GM19099 (cell line): ENCODE data around the gene TMEM97.
A peak's percentile ranks its signal among the peaks of the same experiment; 100 is the strongest.

Experiments
- POLR2A ChIP-seq: IDR thresholded peaks from 3 replicates; pipeline ENCODE4 v1.6.1; 2011; ENCODE audit warnings: low read depth; ENCODE audit not compliant: insufficient read length; ENCODE audit errors: extremely low read depth

TMEM97 gene

DNA sequence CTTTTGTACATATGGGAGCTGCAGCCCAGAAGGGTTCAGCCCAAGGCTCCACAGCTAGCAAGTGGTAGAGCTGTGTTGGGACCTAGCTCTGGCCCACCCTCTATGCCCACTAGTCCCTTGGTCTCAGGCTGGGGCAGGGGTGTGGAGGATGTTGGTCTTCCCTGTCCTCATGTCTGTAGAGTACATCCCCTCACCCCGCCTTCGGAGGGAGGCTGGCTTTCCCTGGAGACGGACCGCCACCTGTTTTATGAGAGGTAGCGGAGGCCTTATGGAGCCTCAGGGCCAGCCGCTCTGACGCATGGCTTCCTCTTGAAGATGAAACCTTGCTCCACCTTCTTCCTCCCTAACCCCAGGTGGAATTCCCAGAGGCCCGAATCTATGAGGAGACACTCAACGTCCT is 25.0 kb downstream of the TMEM97 start:
- no peak for TF ChIP-seq POLR2A

DNA sequence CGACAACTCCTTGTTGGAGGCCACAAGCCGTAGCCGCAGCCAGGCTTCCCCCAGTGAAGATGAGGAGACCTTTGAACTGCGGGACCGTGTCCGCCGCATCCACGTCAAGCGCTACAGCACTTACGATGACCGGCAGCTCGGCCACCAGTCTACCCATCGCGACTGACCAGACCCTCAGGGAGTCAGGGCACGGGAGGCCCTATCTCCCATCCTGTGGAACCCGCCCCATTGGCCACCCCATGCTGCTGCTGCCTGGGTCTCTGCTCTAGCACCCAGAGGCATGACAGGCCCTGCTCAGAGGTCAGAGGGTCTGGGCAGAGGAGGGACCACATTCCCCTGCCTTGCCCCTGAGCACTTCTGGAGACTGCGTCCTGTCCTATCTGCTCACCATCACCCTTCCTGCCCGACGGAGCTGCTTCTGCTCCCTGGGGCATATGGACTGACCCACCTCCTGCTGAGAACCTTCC is 25.5 kb downstream of the TMEM97 start:
- TF ChIP-seq POLR2A, result no peak

DNA sequence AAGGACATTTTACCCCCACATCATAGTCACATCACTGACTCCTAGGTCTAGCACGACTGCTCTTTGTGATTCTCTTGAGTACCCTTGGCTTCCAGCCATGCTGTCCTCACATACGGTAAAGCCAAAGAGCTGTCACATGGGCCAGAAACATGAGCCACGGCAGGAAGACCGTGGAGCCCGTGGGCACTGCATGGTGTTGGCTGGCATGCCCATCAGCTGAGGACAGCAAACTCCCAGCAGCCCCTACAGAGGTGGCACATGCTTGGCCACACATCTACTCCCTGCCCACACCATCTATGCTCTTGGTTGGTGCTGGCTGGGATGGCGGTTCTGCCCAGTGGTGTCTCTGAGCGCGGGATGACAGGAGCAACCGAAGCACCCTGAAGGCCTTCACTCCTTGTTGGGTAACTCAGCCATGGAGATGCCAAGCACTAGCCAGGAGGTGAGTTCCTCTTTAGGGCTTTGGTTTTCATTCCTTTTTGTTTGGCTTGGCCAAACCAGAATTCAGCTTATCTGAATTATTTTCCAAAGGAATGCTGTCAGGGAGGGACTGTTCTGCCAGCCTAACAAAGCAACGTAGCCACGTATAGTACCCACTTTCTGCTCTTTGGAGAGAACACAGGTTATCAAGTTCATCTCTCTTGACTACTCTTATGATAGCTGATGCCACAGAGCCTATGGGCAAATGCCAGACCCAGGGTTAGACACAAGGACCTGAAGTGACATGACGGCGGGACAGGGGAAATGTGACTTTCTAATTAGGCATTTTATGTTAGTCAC is 26.6 kb downstream of the TMEM97 start:
- TF ChIP-seq POLR2A, result no peak

DNA sequence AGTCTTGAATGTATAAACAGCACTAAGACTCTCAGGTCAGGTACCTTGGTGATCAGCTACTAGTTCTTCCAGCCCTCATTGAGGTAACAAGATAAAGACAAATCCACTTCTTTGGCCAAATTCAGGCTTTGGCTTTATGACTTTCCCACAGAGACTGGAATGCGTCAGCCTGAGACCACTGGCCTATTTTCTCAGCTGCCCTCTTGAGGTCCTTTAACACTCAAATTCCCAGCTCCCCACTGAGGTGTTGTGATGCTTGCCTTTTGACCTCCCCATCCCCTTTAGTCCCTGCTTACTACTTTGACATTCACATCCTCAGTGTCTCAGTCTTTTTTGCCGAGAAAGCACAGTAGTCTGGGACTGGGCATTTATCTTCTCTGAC is 27.2 kb downstream of the TMEM97 start:
- TF ChIP-seq POLR2A, result no peak

DNA sequence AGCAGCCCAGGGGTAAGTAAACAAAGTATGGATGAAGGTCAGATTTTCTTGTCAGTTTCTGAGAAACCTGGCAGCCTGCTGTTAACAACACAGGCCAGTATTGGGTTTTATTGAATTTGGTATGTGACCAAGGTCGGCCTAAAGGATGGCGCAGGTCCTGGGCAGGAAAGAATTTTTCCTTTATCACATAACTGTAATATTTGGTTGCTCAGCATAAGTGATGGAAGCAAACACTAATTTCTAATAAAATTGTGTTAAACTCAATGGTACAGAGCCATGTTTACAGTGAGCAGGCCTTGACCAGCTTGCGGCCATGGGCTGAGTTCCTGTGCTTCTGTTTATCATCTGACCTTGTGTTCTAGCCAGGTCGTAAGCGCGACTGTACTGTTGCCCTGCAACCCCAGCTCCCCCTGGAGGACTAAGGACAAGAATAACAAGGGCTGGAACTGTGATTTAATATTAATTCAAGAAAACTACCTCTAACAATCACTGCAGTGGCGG is 27.8 kb downstream of the TMEM97 start:
- no peak for TF ChIP-seq POLR2A

DNA sequence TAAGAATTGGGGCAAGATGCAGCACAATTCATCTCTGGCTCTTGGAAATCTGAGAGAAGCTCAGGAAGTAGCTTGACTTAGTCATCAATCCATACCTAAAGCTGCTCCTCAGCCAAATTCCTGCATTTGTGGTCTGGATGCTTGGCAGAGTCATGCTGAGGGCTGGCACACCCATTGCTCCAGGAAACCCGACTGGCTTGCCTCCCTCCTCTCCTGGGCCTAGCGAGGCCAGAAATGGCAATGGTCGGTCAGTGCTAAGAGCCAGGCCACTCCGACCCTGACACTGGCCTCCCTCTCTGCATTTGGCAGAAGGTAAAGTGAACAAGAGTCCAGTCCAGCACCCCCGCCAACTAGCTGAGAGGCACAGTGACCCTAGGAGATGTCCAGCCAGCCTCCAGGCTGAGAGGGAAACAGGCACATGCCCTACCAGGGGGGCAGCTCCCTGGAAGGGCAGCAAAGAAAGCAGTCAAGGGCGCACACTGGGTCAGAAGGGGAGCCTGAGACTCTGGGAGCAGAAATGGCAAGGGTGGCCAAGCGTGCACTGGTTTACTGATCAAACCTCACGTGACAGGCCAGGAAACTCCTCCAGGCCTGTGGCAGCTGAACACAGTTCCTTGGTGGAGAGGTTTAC is 28.4 kb downstream of the TMEM97 start:
- TF ChIP-seq POLR2A, result no peak

DNA sequence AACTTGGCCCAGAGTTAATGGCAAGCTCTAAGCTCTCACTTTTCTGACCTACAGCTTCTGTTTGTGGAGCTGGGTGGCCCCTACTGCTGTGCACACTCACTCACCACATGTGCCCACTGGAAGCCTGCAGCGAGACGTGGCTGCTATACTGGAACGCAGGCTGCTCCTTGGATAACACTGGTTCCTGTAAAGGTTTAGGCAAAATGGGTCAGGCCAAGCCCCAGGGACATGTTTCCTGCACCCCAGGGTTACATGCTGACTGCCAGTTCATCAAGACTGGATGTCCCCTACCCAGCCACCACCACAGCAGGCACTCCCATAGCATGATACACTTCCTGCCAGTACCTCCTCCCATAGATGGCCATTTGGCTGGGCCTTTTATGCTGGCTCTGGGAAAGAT is 30.0 kb downstream of the TMEM97 start:
- TF ChIP-seq POLR2A, result no peak

DNA sequence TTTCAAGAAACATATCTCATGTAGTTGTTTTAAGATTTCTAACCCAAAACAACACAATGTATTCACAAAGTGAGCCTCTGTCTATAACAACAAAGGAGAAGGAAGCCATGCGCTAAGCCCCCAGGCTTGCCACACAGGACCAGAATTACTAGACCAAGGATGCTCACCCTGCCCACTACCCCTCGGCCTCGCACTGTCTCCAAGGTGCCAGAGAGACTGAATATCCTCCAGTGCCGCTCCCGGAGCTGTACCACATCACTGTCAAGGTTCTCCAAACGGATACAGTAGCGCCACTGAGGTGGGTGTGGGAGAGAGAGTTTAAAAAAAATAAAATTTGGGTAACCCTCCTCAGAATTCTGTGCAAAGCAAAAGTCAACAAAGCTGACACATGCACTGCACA is 31.3 kb downstream of the TMEM97 start:
- TF ChIP-seq POLR2A, result no peak

DNA sequence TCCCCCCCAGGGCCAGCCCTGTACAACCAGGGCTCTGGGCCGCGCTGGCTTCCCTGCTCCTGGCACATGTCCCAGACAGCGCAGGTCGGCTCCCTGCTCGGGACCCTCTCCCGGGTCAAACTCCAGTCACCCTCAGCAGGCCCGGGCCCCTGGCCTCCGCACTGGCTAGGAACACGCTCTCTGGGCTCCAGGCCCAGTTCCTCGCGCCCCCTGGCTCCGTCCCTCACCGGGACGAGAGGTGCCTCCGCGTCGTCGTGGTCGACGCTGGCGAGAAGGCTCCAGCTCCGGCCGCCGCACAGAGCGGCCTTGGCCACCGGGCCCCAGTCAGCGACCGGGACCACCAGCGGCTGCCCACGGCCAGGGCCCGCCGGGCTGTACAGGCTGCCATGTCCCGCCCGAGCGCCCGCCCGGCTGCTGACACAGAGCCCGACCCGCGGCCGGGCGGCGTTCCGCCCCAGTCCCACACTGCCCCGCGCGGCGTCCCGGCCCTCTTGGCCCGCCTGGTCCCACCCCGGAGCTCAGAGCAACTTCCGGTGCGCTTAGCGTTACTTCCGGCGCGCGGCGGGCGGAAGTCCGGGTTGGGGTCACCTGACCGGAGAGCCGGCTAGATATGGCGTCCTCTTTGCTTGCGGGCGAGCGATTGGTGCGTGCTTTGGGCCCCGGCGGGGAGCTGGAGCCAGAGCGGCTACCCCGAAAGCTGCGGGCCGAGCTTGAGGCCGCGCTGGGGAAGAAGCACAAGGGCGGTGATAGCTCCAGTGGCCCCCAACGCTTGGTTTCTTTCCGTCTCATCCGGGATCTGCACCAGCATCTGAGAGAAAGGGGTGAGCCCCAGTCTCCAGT is 38.3 kb downstream of the TMEM97 start, which contains the start of gene POLDIP2:
POLDIP2 (minus strand) TSS at position 467 of the 840 bp plus-strand sequence; CDS start at position 388, 79 bp downstream.
- peak; percentile 97 for TF ChIP-seq POLR2A

DNA sequence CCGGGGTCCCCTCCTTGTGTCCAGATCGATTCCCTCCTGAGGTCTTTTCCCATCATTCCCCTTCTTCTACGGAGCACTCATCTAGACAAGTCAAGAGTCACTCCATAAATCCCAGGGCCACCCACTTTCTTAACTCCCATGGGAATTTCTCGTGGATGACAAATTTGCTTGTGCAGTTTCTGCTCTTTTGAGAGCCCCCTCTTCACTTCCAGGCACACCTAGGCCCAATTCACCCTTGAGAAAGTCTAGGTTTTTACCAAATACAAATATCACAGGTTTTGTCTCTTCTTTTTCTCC is 38.8 kb downstream of the TMEM97 start:
- no peak for TF ChIP-seq POLR2A

DNA sequence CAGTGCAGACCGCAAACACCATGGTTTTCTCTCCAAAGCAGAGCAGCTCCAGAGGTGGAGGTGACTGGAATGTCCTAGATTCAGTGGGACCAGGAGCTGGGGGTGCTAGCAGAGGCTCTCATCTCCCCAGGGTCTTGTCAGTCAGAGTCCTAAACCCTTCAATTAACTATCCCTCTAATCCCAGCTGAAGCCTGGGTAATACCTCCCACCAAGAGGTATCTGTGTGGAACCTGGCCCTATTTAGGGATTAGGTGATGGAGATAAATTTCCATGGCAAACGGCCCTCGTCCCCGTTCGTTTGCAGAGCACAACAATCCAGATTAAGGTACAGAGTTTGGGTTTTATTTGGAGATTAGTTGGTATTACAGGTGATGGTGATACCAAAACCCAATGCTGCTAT is 44.2 kb downstream of the TMEM97 start:
- TF ChIP-seq POLR2A, result no peak

DNA sequence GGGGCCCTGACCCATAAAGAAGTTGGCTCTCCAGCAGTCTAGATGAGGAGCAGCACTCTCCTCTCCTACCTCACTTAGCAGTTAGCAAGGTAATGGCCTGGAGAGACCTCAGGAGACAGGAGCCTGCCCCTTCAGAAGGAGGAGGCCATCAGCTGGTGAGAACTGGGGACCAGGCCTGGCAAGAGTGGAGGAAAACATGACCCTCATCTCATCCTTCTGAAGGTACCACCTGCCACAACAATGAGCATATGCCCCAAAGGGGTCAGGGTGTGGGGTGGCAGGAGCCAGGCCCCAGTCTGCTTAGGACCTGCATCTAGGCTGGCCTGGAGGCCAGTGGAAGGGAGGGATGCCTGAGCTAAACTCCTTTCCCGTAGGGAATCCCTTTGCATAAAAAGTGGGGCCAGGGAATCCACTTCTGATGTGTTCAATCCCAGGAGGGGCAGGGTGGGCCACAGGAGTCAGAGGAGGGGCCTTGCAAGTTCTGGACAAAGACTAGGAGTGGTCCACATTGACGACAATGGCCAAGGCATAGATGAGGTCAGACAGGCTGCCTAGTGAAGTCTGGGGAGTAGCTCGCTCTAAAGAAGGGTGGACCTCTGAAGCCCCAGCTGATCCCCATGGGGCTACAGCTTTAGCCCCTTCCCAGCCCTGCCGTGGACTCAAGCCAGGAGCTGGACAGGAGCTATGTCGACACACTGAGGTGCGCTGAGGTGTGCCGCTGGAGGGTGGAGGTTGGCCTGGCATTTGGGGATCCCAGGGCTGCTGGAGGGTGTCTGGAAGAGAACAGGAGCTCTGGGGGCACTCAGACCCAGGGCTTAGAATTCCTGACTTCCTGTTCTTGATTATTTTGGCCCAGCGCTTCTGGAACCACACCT is 45.0 kb downstream of the TMEM97 start:
- no peak for TF ChIP-seq POLR2A

DNA sequence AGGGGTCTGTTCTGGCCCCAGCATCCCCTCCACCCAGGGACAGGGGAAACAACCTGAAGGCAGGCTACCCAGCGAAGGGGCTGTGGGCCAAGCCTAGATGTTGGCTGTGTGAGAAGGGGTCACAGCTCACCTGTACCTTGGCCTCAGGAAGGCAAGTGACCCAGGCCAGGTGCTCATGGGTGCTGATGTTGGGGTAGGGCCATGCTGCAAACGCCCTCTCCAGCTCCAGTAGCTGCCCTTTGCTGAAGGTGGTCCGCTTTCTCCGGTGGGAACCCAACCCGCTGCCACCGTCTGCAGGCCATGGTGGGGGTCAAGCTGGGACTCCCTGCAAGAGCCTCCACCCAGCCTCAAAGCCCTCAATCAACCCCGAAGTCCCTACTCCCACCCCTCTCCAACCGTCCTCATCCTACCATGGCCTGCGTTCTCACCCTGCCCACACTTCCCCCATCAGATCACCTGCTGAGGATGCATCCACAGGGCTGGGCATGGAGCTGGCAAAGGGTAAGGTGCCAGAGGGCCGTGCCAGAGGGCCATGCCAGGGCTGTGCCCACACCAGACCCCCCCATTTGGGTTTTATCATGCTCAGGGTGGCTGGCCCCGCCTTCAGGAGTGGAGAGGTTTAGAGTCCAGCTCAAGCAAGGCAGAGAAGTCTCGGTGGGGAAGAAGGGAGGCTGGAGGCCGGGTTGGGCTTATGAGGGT is 45.8 kb downstream of the TMEM97 start, which contains the start of gene SEBOX:
SEBOX (minus strand) TSS at position 535 of the 699 bp plus-strand sequence; CDS start at position 487, 48 bp downstream.
- TF ChIP-seq POLR2A, result no peak

DNA sequence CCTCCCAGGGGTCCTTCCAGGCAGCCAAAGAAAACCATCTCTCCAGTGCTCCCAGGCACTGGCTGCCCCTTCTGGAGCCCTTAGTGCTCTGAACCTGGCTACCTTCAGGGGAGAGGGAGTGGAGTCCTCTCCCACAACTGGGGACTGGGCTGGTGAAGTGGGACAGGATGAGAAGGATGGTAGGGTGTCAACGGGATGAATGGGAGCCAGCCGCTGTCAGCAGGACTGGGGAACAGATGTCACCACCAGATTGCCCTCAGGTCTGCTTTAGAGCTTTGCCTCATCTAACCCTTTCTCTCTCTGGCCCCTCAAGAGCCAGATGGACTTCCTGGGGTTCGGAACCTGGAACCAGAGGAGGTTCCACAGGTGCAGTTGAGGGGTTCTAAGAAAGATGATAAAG is 46.5 kb downstream of the TMEM97 start:
- no peak for TF ChIP-seq POLR2A

DNA sequence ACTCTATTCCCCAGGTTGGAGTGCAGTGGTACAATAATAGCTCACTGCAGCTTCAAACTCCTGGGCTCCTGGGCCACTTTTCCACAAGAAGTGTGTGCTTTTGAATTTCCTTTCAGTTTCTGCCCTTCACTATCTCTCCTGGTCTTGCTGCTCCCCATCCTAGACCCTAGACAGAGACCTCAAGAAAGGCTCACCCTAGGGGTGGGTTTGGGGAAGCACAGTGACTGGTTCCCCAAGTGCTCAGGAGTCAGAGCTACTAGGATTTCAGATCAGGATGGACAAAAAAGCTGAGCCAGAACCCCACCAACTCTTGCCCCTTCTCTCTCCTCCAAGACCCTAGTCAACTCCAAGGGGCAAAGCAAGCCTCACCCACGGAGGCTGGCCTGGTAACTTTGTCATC is 47.6 kb downstream of the TMEM97 start:
- no peak for TF ChIP-seq POLR2A
